GM18868 (cell line): ENCODE measurements around the gene UNC13D.
"Not testable (repeated sequence)": the region's sequence is repeated elsewhere in the genome, so short reads cannot be mapped to it uniquely, and the experiment has no call there.

ENCODE experiments used
- ATAC-seq: cut with Tn5 transposase; IDR thresholded peaks from one replicate; pipeline ENCODE4 v1.9.1; 2021; ENCODE audit warnings: mild to moderate bottlenecking, moderate library complexity; ENCODE audit not compliant: unreplicated experiment

The UNC13D gene

GRCh38 chr17:75807861-75808260 lies 36.3 kb downstream of the UNC13D start:
- ATAC-seq, result no peak

GRCh38 chr17:75806822-75807500 lies 37.2 kb downstream of the UNC13D start:
- no peak for ATAC-seq

- no peak for ATAC-seq
Measured at GRCh38 chr17:75803883-75804282, 40.3 kb downstream of the UNC13D start.

- no peak for ATAC-seq
Measured at GRCh38 chr17:75799402-75799801, 44.8 kb downstream of the UNC13D start.

- ATAC-seq, result no peak
Measured at GRCh38 chr17:75795820-75796607, 48.2 kb downstream of the UNC13D start.

GRCh38 chr17:75793460-75793859 lies 50.7 kb downstream of the UNC13D start:
- no peak for ATAC-seq

- no peak for ATAC-seq
Measured at GRCh38 chr17:75791254-75791653, 53.0 kb downstream of the UNC13D start.

- ATAC-seq, result peak; percentile 60
Measured at GRCh38 chr17:75785016-75785890, 59.0 kb downstream of the UNC13D start.

- peak; percentile 63 for ATAC-seq
Measured at GRCh38 chr17:75784473-75785015, 59.7 kb downstream of the UNC13D start, which contains the start of gene UNK. TSS of gene UNK (plus strand) at chr17:75784806. CDS start at chr17:75784881, 75 bp downstream.

GRCh38 chr17:75783803-75784472 lies 60.3 kb downstream of the UNC13D start:
- no peak for ATAC-seq

- no peak for ATAC-seq
Measured at GRCh38 chr17:75783069-75783783, 61.0 kb downstream of the UNC13D start.

- ATAC-seq, result no peak
Measured at GRCh38 chr17:75779987-75780889, 64.0 kb downstream of the UNC13D start.

GRCh38 chr17:75779250-75779986 lies 64.8 kb downstream of the UNC13D start:
- peak; percentile 68 for ATAC-seq

- peak; percentile 6 for ATAC-seq
Measured at GRCh38 chr17:75778861-75779249, 65.3 kb downstream of the UNC13D start.

- ATAC-seq, result not testable (repeated sequence)
Measured at GRCh38 chr17:75778066-75778860, 65.9 kb downstream of the UNC13D start.

GRCh38 chr17:75777296-75777922 lies 66.8 kb downstream of the UNC13D start:
- ATAC-seq, result no peak
